COLO668 (cell line): Measurements from ENCODE around the gene SEMA4A.
A peak's percentile ranks its signal among the peaks of the same experiment; 100 is the strongest.
"Not testable (repeated sequence)": the region's sequence is repeated elsewhere in the genome, so short reads cannot be mapped to it uniquely, and the experiment has no call there.

Experiments used
- DNase-seq: peaks from one replicate; lab custom pipeline; 2025; ENCODE audit not compliant: unreplicated experiment; lab: John Stamatoyannopoulos, UW

Gene SEMA4A

GRCh38 chr1:156118177-156118868, 35.1 kb upstream of the SEMA4A start:
- peak; percentile 91 for DNase-seq

- peak; percentile 64 for DNase-seq
Measured at GRCh38 chr1:156119503-156120209, 33.7 kb upstream of the SEMA4A start.

GRCh38 chr1:156120318-156120717, 33.1 kb upstream of the SEMA4A start:
- DNase-seq: no peak

- DNase-seq: not testable (repeated sequence)
Measured at GRCh38 chr1:156121005-156121404, 32.4 kb upstream of the SEMA4A start.

GRCh38 chr1:156121457-156121856, 31.9 kb upstream of the SEMA4A start:
- DNase-seq: no peak

- no peak for DNase-seq
Measured at GRCh38 chr1:156122086-156122485, 31.3 kb upstream of the SEMA4A start.

GRCh38 chr1:156122519-156123355, 30.6 kb upstream of the SEMA4A start:
- peak; percentile 60 for DNase-seq

- DNase-seq: peak; percentile 99
Measured at GRCh38 chr1:156123356-156124196, 29.8 kb upstream of the SEMA4A start.

GRCh38 chr1:156124557-156125483, 28.6 kb upstream of the SEMA4A start:
- no peak for DNase-seq

- not testable (repeated sequence) for DNase-seq
Measured at GRCh38 chr1:156125544-156125943, 27.8 kb upstream of the SEMA4A start.

GRCh38 chr1:156126043-156126629, 27.2 kb upstream of the SEMA4A start:
- peak; percentile 86 for DNase-seq

- DNase-seq: peak; percentile 49
Measured at GRCh38 chr1:156126630-156127534, 26.5 kb upstream of the SEMA4A start.

GRCh38 chr1:156128308-156128653, 25.1 kb upstream of the SEMA4A start:
- DNase-seq: no peak

GRCh38 chr1:156128654-156129597, 24.5 kb upstream of the SEMA4A start:
- DNase-seq: no peak

GRCh38 chr1:156129687-156130577, 23.5 kb upstream of the SEMA4A start:
- peak; percentile 83 for DNase-seq

GRCh38 chr1:156130578-156130942, 22.8 kb upstream of the SEMA4A start:
- DNase-seq: no peak
